HepG2 (cell line): ENCODE measurements around the gene AKAP3. TPM values are rescaled to one million over a fixed set of nuclear protein-coding genes. Genes with fewer than 3 reads are reported as not detected.

Experiments used
- ATF7 ChIP-seq, 2 experiments: fragments of 450-650 bp in 1 of 2; sonication (generic) in 1 of 2; formaldehyde crosslinking in 1 of 2; IDR thresholded peaks; 2 replicates each; pipeline versions ENCODE4 v1.4.0 to v1.6.1; 2016 to 2020; ENCODE audit warnings: antibody characterized with exemption in 1 of 2, mild to moderate bottlenecking in 1 of 2, missing genetic modification reagents in 1 of 2
- ATF7-NPFF ChIP-seq: sonication (generic); formaldehyde crosslinking; IDR thresholded peaks from 2 replicates; pipeline ENCODE4 v1.8.1; 2023; ENCODE audit warnings: mild to moderate bottlenecking, low read depth, missing genetic modification reagents, moderate library complexity
- GATA4 ChIP-seq: sonication (generic); IDR thresholded peaks from 2 replicates; pipeline ENCODE4 v1.6.1; 2016; ENCODE audit warnings: antibody characterized with exemption, low read depth, borderline replicate concordance
- IKZF1 ChIP-seq: fragments of 450-650 bp; IDR thresholded peaks from 2 replicates; pipeline ENCODE4 v1.7.1; 2016
- KAT7 ChIP-seq: IDR thresholded peaks from 2 replicates; pipeline ENCODE4 v1.6.1; 2018; ENCODE audit warnings: borderline replicate concordance, missing compliant biosample characterization
- KDM4B ChIP-seq: sonication (generic); formaldehyde crosslinking; IDR thresholded peaks from 2 replicates; pipeline ENCODE4 v1.4.0; 2020; ENCODE audit warnings: missing genetic modification reagents
- NFE2 ChIP-seq: sonication (generic); formaldehyde crosslinking; IDR thresholded peaks from 2 replicates; pipeline ENCODE4 v1.4.0; 2020; ENCODE audit warnings: missing genetic modification reagents
- RBM39 ChIP-seq: fragments of 200-400 bp; formaldehyde crosslinking; IDR thresholded peaks from one replicate; pipeline ENCODE4 v1.6.1; 2018; ENCODE audit warnings: antibody characterized with exemption, mild to moderate bottlenecking, low read depth, low read length; ENCODE audit not compliant: poor library complexity, severe bottlenecking
- SKI ChIP-seq: fragments of 450-650 bp; IDR thresholded peaks from one replicate; pipeline ENCODE4 v1.6.1; 2018; ENCODE audit warnings: mild to moderate bottlenecking; ENCODE audit not compliant: partially characterized antibody
- TAF1 ChIP-seq: sonication (generic); formaldehyde crosslinking; IDR thresholded peaks from 2 replicates; pipeline ENCODE4 v1.4.0; 2020; ENCODE audit warnings: missing genetic modification reagents
- TRIM24 ChIP-seq: sonication (generic); formaldehyde crosslinking; IDR thresholded peaks from 2 replicates; pipeline ENCODE4 v1.8.0; 2022; ENCODE audit warnings: mild to moderate bottlenecking, missing genetic modification reagents
- ZFX ChIP-seq: sonication (generic); formaldehyde crosslinking; IDR thresholded peaks from 2 replicates; pipeline ENCODE4 v1.4.0; 2020; ENCODE audit warnings: mild to moderate bottlenecking, low read depth, missing genetic modification reagents, moderate library complexity
- ZNF160 ChIP-seq: sonication (generic); formaldehyde crosslinking; IDR thresholded peaks from 2 replicates; pipeline ENCODE4 v1.8.0; 2022; ENCODE audit warnings: mild to moderate bottlenecking, inconsistent platforms, missing genetic modification reagents
- ZNF224 ChIP-seq: sonication (generic); formaldehyde crosslinking; IDR thresholded peaks from 2 replicates; pipeline ENCODE4 v1.5.0; 2020; ENCODE audit warnings: mild to moderate bottlenecking, missing genetic modification reagents
- polyA plus RNA-seq, 8 experiments: library from polyadenylated mRNA; depleted of rRNA in 3 of 8; stranded (reverse) in 7 of 8; unstranded in 1 of 8; fragments of >200 nt; fragmentation: Illumina TruSeq in 4 of 8; extraction: Trizol in 4 of 8; gene quantifications; 2 replicates each; pipeline versions ENCODE4 v1.2.1 to v1.2.3, GENCODE V29; 2011 to 2016; ENCODE audit warnings: low read depth in 4 of 8, missing spikeins in 1 of 8, mixed read lengths in 1 of 8; ENCODE audit not compliant: insufficient read depth in 1 of 8
- total RNA-seq, 5 experiments: library from RNA; depleted of rRNA; stranded (reverse); fragments of >200 nt; fragmentation: Illumina TruSeq; extraction: Trizol; gene quantifications; 2 replicates each; pipeline ENCODE4 v1.2.3, GENCODE V29; 2016; ENCODE audit warnings: low read depth in 1 of 5
- TF ChIP-seq, protein P1 (sequence below): IDR thresholded peaks from 2 replicates; pipeline ENCODE4 v1.4.0; 2020; ENCODE audit warnings: mild to moderate bottlenecking, missing genetic modification reagents
- TF ChIP-seq, protein P2 (sequence below): sonication (generic); formaldehyde crosslinking; IDR thresholded peaks from 2 replicates; pipeline ENCODE4 v1.5.1; 2020; ENCODE audit warnings: mild to moderate bottlenecking, missing genetic modification reagents, borderline replicate concordance
- TF ChIP-seq, protein P3 (sequence below): sonication (generic); formaldehyde crosslinking; IDR thresholded peaks from 2 replicates; pipeline ENCODE4 v1.4.0; 2020; ENCODE audit warnings: mild to moderate bottlenecking, low read depth, missing genetic modification reagents
- TF ChIP-seq, protein P4 (sequence below): sonication (generic); formaldehyde crosslinking; IDR thresholded peaks from 2 replicates; pipeline ENCODE4 v1.4.0; 2020; ENCODE audit warnings: mild to moderate bottlenecking, missing genetic modification reagents
- TF ChIP-seq, protein P5 (sequence below): sonication (generic); formaldehyde crosslinking; IDR thresholded peaks from 2 replicates; pipeline ENCODE4 v1.4.0; 2020; ENCODE audit warnings: mild to moderate bottlenecking, missing genetic modification reagents, borderline replicate concordance

AKAP3 gene
- total and polyA plus RNA-seq, 2 of the 13 experiments (the other 11 are each of a cell fraction or from before 2014, with no cell fraction given) = 0.22 to 0.49 TPM

DNA sequence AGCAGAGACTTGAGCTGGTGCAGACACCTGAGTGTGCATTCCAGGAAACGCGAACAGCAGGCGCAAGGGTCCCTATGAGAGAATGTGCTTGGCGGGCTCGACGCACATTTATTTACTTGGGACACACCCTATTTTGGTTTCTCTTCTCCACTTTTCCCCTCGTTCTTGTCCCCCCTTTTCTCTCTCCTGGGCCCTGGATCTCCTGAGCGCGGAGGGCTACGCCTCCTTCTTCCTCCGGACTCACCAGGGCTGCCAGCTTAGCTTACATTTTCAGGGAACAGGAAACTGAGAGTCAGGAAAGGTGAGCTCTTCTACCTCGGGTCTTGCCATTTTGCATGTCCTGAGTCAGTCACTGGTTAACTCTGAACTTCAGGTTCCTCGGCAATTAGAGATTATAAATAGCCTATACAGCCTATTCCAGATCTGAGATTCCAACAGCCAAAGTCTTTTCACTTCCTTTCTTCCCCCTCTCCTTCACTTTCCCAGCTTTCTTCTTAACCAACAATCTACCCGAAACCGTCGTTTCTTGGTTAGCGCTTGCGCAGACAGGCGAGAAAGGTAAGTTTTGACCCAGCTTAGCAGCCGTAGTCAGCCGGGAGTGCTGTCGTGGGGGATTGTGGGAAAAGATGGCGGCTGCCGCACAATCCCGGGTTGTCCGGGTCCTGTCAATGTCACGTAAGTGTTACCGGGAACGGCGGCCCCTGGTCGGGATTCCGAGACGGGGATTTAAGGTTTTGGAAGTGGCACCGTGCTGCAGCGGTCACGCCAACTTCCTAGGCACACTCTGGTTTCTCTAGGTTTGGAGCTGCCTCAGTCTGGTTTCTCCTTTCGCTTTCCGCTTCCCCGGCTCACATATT lies at the start of gene AKAP3, which contains the start of gene NDUFA9 (continued):
- TF ChIP-seq, protein P1, sequence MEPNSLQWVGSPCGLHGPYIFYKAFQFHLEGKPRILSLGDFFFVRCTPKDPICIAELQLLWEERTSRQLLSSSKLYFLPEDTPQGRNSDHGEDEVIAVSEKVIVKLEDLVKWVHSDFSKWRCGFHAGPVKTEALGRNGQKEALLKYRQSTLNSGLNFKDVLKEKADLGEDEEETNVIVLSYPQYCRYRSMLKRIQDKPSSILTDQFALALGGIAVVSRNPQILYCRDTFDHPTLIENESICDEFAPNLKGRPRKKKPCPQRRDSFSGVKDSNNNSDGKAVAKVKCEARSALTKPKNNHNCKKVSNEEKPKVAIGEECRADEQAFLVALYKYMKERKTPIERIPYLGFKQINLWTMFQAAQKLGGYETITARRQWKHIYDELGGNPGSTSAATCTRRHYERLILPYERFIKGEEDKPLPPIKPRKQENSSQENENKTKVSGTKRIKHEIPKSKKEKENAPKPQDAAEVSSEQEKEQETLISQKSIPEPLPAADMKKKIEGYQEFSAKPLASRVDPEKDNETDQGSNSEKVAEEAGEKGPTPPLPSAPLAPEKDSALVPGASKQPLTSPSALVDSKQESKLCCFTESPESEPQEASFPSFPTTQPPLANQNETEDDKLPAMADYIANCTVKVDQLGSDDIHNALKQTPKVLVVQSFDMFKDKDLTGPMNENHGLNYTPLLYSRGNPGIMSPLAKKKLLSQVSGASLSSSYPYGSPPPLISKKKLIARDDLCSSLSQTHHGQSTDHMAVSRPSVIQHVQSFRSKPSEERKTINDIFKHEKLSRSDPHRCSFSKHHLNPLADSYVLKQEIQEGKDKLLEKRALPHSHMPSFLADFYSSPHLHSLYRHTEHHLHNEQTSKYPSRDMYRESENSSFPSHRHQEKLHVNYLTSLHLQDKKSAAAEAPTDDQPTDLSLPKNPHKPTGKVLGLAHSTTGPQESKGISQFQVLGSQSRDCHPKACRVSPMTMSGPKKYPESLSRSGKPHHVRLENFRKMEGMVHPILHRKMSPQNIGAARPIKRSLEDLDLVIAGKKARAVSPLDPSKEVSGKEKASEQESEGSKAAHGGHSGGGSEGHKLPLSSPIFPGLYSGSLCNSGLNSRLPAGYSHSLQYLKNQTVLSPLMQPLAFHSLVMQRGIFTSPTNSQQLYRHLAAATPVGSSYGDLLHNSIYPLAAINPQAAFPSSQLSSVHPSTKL = peak; percentile 43
- TF ChIP-seq RBM39 (no peak), KAT7 (no peak), ZNF160 (CRISPR knock-in tag) (peak; percentile 73; the same call in 1 of the 2 replicates), ZFX (CRISPR knock-in tag) (peak; percentile 54; the same call in 1 of the 2 replicates), GATA4 (peak; percentile 52; the same call in 1 of the 2 replicates), IKZF1 (no peak), ATF7 (IDR thresholded peaks at IDR 0.05) (no peak), ATF7 (CRISPR knock-in tag; IDR thresholded peaks at IDR 0.05) (no peak), ZNF224 (no peak), TAF1 (CRISPR knock-in tag) (peak; percentile 85), KDM4B (no peak; the same call in 1 of the 2 replicates), TRIM24 (CRISPR knock-in tag) (no peak), NFE2 (CRISPR knock-in tag) (no peak), ATF7-NPFF (CRISPR knock-in tag) (no peak), SKI (no peak)
- TF ChIP-seq, protein P2, sequence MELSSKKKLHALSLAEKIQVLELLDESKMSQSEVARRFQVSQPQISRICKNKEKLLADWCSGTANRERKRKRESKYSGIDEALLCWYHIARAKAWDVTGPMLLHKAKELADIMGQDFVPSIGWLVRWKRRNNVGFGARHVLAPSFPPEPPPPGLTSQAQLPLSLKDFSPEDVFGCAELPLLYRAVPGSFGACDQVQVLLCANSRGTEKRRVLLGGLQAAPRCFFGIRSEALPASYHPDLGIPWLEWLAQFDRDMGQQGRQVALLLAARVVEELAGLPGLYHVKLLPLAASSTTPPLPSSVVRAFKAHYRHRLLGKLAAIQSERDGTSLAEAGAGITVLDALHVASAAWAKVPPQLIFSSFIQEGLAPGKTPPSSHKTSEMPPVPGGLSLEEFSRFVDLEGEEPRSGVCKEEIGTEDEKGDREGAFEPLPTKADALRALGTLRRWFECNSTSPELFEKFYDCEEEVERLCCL = no peak
- TF ChIP-seq, protein P3, sequence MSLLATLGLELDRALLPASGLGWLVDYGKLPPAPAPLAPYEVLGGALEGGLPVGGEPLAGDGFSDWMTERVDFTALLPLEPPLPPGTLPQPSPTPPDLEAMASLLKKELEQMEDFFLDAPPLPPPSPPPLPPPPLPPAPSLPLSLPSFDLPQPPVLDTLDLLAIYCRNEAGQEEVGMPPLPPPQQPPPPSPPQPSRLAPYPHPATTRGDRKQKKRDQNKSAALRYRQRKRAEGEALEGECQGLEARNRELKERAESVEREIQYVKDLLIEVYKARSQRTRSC (CRISPR knock-in tag) = 0 out of 2 replicates have a peak, but pooled peaks have one; percentile 26
- TF ChIP-seq, protein P4, sequence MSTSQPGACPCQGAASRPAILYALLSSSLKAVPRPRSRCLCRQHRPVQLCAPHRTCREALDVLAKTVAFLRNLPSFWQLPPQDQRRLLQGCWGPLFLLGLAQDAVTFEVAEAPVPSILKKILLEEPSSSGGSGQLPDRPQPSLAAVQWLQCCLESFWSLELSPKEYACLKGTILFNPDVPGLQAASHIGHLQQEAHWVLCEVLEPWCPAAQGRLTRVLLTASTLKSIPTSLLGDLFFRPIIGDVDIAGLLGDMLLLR (CRISPR knock-in tag) = 0 out of 2 replicates have a peak, but pooled peaks have one; percentile 46
- TF ChIP-seq, protein P5, sequence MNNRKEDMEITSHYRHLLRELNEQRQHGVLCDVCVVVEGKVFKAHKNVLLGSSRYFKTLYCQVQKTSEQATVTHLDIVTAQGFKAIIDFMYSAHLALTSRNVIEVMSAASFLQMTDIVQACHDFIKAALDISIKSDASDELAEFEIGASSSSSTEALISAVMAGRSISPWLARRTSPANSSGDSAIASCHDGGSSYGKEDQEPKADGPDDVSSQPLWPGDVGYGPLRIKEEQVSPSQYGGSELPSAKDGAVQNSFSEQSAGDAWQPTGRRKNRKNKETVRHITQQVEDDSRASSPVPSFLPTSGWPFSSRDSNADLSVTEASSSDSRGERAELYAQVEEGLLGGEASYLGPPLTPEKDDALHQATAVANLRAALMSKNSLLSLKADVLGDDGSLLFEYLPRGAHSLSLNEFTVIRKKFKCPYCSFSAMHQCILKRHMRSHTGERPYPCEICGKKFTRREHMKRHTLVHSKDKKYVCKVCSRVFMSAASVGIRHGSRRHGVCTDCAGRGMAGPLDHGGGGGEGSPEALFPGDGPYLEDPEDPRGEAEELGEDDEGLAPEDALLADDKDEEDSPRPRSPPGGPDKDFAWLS (CRISPR knock-in tag) = no peak
